ENCODE measurements around the gene SP1.

DNA sequence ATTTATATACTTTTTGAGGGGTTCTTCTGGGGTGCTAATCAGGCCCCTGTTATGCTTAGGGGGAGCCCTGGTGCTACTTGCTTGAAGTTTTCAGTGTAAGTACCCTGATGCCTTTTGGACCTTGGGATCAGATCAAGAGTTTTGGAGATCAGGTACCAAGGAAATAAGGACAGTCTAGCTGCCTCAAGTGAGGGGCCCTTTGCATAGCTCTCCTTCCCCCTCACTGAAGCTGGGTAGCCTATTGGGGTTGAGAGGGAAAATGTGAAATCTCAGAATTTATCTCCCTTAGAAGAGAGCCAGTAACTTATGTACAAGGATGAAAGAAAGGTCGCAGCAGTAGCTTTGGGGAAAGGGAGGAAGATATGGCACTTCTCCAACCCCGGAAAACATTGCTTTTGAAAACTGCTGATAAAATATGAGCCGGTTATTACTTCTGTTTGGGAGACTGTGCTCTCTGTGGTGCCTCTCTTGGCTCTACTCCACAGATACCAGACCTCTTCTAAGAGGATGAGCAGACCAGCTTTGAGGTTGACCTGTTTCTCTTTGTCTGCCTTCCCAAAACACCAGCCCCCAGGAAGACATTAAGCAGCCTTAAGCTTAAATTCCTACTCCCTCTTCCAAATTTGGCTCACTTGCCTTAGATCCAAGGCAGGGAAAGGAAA, 34.9 kb downstream of the SP1 start:
- TF ChIP-seq EZH2 (IDR thresholded peaks at IDR 0.05; ENCODE audit: low read depth, unreplicated experiment) = no peak
- no peak for TF ChIP-seq CREB1 (CRISPR knock-in tag; IDR thresholded peaks at IDR 0.05; ENCODE audit: low read depth)
- TF ChIP-seq, protein P1, sequence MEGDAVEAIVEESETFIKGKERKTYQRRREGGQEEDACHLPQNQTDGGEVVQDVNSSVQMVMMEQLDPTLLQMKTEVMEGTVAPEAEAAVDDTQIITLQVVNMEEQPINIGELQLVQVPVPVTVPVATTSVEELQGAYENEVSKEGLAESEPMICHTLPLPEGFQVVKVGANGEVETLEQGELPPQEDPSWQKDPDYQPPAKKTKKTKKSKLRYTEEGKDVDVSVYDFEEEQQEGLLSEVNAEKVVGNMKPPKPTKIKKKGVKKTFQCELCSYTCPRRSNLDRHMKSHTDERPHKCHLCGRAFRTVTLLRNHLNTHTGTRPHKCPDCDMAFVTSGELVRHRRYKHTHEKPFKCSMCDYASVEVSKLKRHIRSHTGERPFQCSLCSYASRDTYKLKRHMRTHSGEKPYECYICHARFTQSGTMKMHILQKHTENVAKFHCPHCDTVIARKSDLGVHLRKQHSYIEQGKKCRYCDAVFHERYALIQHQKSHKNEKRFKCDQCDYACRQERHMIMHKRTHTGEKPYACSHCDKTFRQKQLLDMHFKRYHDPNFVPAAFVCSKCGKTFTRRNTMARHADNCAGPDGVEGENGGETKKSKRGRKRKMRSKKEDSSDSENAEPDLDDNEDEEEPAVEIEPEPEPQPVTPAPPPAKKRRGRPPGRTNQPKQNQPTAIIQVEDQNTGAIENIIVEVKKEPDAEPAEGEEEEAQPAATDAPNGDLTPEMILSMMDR (conservative IDR thresholded peaks at IDR 0.05; ENCODE audit: low read depth in 2 of 2) = no peak
- no peak for TF ChIP-seq POLR2AphosphoS5 (IDR thresholded peaks at IDR 0.05; ENCODE audit: low read depth)
- TF ChIP-seq, protein P2, sequence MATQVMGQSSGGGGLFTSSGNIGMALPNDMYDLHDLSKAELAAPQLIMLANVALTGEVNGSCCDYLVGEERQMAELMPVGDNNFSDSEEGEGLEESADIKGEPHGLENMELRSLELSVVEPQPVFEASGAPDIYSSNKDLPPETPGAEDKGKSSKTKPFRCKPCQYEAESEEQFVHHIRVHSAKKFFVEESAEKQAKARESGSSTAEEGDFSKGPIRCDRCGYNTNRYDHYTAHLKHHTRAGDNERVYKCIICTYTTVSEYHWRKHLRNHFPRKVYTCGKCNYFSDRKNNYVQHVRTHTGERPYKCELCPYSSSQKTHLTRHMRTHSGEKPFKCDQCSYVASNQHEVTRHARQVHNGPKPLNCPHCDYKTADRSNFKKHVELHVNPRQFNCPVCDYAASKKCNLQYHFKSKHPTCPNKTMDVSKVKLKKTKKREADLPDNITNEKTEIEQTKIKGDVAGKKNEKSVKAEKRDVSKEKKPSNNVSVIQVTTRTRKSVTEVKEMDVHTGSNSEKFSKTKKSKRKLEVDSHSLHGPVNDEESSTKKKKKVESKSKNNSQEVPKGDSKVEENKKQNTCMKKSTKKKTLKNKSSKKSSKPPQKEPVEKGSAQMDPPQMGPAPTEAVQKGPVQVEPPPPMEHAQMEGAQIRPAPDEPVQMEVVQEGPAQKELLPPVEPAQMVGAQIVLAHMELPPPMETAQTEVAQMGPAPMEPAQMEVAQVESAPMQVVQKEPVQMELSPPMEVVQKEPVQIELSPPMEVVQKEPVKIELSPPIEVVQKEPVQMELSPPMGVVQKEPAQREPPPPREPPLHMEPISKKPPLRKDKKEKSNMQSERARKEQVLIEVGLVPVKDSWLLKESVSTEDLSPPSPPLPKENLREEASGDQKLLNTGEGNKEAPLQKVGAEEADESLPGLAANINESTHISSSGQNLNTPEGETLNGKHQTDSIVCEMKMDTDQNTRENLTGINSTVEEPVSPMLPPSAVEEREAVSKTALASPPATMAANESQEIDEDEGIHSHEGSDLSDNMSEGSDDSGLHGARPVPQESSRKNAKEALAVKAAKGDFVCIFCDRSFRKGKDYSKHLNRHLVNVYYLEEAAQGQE (IDR thresholded peaks at IDR 0.05; ENCODE audit: unreplicated experiment) = no peak
- no peak for TF ChIP-seq JUNB (IDR thresholded peaks at IDR 0.05; ENCODE audit: unreplicated experiment)
- no peak for TF ChIP-seq EZH2phosphoT487 (IDR thresholded peaks at IDR 0.05; ENCODE audit: unreplicated experiment)
- no peak for TF ChIP-seq ZNF331 (CRISPR knock-in tag; IDR thresholded peaks at IDR 0.05; ENCODE audit: low read depth)
- TF ChIP-seq NANOG (IDR thresholded peaks at IDR 0.05; ENCODE audit: borderline replicate concordance) = no peak
- TF ChIP-seq, protein P3, sequence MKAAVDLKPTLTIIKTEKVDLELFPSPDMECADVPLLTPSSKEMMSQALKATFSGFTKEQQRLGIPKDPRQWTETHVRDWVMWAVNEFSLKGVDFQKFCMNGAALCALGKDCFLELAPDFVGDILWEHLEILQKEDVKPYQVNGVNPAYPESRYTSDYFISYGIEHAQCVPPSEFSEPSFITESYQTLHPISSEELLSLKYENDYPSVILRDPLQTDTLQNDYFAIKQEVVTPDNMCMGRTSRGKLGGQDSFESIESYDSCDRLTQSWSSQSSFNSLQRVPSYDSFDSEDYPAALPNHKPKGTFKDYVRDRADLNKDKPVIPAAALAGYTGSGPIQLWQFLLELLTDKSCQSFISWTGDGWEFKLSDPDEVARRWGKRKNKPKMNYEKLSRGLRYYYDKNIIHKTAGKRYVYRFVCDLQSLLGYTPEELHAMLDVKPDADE (IDR thresholded peaks at IDR 0.05) = no peak
- TF ChIP-seq STAT1 (IDR thresholded peaks at IDR 0.05; ENCODE audit: unreplicated experiment) = no peak
- no peak for TF ChIP-seq ZNF114 (CRISPR knock-in tag; IDR thresholded peaks at IDR 0.05)

All from GM23338 (cell line).